DMS153 (cell line): Measurements from ENCODE around the gene YLPM1.

Source experiments
- DNase-seq: peaks from one replicate; lab custom pipeline; 2025; lab: John Stamatoyannopoulos, UW

Gene YLPM1

DNA sequence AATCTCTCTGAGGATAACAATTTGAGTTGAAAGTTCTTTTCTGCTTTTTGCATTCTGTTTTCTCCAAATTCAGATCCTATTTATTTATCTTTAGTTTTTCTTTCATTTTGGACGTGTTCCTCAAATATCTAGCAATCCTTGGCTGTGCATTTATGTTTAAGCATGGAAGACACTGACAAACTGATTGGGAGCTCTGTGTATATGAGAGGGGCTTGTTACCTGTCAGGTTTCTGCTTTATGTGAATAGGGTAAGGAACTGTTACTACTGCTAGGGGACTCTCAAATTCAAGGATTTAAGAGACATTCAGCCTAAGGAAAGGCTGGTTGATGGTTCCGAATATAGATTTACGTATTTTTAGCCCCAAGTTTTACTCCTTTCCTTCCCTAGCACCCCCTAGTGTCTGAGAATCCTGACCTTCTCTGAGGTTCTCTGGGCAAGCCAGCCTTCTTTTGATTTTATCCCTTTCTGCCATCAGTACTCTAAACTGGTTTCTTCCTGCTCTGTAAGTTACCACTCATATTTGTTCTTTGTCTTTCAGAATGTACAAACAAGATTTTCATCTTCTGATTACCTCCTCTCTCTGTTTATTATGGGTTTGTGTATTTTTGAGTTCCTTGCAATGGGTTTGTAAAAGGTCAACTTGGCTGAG, 30.5 kb downstream of the YLPM1 start:
- DNase-seq, result no peak

- no peak for DNase-seq
Observed at GRCh38 chr14:74794947-74795346, 31.8 kb downstream of the YLPM1 start.

- DNase-seq, result no peak
Observed at GRCh38 chr14:74799765-74800164, 36.6 kb downstream of the YLPM1 start.

DNA sequence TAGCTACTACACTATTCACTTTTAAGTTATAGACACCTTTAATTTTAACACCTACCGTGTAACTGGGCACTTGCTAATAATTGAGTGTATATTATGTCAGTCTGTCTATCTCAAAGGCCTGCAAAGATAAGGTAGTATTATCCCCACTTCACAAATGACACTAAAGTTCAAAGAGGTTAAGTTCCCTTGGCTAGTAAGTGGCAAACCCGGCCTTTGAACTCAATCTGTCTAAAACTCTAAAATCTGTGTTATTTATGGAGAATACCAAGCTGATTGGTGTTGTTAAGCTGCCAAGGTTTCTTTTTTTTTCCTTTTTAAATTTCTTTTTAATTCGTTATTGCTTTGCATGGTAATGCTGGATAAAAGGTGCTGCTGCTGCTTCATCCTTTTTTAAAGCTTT, 37.7 kb downstream of the YLPM1 start:
- DNase-seq, result no peak

DNA sequence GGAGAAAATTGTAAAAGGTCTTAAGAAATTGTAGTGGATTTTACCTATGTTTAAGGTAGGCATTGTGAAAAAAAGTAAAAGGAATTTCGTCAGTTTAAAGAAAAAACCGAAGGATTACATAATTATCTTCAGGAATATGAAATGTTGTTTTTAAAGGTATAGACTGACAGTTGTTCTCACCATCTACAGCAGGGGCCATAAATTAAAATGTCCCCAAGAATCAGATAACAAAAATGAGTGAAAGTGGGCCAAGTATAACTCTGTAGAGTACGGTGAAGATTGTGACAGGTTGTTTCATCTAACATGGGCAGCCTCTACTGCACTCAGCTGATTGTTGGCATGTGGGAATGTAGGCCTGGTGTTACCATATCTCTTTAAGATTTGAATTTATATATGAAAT, 38.3 kb downstream of the YLPM1 start:
- no peak for DNase-seq

DNA sequence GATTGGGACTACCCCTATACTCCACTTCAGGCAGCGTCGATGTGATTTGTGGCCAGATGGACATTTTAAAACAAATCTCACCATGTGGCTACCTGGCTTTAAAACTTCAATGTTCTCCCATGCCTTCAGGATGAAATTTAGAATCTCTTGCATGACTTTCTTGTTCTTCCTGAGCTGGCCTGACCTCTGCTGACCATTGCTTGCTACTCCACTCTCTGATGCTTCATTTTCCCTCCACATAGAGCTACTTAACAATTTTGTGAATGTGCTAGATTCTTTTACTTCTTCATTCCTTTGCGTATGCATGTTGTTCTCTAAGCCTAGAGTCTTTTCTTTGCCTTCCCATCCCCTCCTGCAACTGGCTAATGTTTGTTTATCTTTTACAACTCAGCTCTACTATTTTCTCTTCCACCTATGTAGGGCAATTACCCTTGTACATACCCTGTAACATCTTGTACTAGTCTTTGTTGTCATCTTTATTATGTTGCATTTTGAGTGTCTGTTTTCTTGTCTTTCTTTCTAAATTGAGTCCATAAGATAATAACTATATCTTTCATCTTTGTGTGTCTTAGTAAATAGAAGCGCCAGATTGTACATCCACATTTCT, 41.2 kb downstream of the YLPM1 start:
- no peak for DNase-seq

- DNase-seq, result no peak
Observed at GRCh38 chr14:74807853-74808545, 44.9 kb downstream of the YLPM1 start.

DNA sequence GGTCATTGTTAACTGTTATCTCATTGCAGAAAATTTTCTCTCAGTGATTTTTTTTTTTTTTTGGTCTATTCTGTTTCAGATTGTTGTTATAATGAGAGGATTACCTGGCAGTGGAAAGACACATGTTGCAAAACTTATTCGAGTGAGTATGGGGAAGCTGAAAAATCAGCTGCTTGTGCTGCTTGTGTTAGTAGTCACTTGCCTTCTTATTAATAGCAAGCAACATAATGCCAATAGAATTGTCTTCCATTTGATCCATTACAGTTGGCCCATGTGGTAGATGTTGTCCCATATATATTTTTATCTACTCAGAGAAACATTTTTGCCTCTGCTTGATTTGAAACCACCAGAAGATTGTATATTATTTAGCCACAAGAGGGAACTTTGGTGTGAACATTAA, 53.0 kb downstream of the YLPM1 start:
- no peak for DNase-seq

- DNase-seq, result no peak
Observed at GRCh38 chr14:74820288-74820687, 57.2 kb downstream of the YLPM1 start.

DNA sequence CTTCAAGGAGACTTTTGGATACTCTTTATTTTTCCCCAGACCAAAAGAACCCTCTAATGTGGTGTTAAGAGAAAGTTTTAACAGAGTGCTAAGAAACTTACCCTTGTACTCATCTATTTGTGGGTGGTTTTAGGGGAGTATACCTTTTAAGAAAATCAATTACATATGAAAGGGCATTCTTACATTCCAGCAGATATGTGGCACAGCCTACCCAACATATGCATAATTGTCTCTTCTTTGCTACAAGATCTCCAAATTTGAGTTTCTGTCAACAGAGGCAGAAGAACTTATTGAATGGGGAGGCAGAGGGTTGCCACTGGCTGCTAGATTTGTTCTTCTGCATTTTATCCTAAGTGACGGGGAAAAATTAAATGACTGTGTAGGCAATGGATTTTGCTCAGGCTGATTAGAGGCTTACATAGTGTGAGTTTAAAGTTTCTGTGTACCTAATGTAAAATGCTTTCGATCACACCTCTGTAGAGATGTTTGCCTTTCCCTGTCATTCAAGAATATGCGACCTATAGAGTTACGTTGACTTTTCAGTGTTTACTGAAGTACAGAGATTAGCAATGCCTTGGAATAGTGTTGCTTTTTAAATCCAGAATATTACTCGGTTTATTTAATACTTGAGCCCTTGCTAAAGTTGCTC, 58.3 kb downstream of the YLPM1 start:
- DNase-seq, result no peak

- DNase-seq, result no peak
Observed at GRCh38 chr14:74824997-74825396, 61.9 kb downstream of the YLPM1 start.

DNA sequence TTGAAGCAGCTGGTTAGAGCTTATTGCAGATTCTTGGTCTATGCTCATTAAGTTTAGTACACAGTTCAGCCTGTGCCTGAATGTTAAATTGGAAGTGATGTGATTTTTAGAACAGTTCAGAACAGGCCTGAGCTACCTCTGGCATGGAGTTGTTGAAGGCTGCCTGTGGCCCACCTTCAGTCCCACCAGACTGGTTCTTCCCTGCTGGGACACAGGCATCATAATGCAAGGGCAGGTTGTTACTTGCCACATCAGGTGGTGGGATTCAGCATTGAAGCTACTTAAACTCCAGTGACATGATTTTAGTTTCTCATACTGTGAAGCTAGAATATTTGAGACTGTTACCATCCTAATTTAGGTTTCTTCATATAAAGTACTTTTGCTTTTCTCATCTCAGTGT, 63.5 kb downstream of the YLPM1 start:
- DNase-seq, result no peak

DNA sequence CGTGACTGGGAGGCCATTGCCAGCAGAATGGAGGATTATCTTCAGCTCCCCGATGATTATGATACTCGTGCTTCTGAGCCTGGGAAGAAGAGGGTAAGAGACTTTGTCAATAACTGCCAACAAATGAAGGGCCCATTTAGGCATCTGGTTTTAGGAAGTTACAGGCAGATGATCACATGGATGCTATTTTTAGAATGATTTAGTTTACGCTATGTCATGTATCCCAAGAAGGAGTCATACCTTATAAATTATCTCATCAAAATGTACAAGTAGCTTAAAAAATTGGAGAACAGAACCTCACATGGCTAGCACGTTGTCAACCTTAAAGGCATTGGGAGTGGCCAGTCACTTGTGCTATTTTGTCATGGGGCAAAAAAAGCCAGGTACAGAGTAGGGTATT, 66.1 kb downstream of the YLPM1 start:
- DNase-seq, result no peak

- DNase-seq, result no peak
Observed at GRCh38 chr14:74832849-74833248, 69.7 kb downstream of the YLPM1 start.

- no peak for DNase-seq
Observed at GRCh38 chr14:74834692-74835392, 71.7 kb downstream of the YLPM1 start.

GRCh38 chr14:74835645-74836250, 72.6 kb downstream of the YLPM1 start:
- no peak for DNase-seq

DNA sequence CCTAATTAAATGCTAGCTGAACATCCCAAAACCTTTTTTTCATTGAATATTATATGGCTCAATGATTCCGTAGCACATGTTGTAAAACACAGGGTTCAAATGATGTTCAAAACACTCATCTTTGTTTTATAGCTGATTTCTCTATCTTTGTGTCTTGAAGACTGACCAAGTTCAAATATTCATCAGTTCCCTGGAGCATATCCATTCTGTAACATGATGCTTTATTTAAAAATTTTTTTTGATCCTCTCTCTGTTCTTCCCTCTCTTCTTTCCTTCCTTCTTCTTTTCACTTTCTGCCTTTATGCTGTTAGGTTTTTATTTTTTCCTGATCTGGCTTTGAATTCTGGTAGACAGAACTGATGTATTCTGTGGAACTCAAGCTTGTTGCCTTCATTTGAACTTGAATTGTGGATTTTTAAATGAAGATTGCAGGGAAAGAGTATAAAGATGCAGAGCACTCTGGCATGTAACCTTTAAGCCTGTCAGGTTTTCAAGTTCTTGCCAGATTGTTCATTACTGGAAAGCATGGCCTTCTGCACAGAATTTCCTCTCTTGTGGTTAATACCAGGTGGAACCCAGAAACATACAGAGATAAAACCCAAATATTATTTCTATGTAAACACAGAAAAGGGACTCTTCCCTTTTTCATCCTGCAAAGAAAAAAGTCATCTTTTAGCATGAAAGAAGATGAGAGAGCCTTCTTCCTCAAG, 73.3 kb downstream of the YLPM1 start:
- no peak for DNase-seq

DNA sequence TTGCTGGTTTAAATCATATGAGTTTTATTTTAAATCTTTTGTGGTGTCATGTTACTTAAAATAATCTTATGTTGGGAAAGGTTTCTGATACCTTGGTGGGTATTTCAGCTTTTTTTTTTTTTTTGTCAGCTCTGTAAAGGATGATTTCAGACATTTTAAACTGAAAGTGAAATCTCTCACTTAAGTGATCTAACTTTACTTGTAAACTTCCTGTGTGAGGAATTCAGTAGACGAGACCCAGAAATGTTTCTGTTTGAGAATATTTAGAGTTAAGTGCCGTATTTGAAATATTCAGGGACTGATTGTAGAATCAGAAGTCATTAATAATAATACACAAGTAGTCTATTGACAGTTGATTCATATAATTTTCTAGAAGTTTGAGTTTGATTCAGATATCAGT, 75.0 kb downstream of the YLPM1 start:
- no peak for DNase-seq

DNA sequence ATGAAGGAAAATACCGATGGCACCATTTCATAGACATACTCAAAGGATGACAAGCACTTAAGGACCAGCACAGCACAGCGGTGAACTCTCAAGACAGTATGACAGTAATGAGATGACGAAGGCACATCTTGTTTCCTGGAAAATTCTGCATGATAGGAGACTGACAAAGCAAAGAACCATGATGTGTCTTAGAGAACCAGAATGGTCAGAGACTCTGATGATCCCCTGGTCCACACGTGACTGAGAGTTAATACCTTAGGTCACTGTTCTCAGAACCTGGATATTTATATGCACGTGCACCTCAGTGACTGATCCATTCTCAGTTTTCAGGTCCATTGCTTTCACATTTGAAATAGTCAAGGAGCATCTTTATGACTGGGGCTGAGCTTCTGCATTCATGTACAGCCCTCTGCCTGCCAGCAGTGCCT, 77.5 kb downstream of the YLPM1 start:
- DNase-seq, result no peak

DNA sequence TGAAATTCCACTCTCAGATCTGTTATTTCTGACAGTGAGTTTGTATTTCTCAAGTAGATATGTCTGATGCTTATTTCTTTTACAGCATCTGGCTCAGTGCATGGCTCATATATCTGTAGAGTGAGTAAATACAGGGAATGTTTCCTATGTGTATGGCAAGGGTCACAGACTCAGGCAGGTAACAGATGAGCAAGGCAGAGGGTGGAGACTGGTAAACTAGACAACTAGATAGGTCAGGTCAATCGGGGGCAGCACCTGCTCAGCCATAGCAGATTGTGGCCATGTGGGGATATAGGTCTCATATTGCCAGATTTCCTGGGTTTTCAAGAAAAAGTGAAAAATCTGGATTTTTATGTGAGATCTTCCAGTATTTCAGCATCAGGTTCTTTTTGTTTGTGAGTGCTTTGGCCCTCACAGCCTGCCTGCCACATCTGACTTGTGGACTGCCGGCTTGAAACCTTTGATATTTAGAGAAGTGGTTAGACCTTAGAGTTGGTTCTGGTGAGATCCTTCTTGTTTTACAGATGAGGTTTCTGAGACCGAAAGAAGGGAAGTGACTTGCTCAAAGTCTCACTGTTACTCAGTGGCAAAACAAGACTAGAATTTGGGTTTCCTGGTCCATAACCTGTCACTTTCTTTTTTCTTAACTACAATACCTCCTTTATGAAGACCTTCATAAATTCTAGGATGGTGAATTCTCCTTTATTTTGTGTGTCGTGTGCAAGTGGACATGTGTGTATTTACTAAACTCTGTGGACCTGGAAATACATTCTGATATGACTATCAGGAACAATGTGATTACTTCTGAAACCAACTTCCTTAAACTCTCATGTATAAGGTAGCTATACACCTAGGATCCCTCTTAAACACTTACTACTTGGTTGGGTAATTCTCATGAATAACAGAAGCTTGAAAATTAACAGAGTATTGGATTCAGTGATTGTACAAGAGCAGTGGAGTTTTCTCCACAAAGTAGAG, 78.4 kb downstream of the YLPM1 start:
- no peak for DNase-seq
